ENCODE data around the gene CARD11.

- TF ChIP-seq POLR2A (IDR thresholded peaks at IDR 0.05) (peak in 1 of 2 donors; percentile 67), CTCF (IDR thresholded peaks at IDR 0.05) (peak in 1 of 12 donors; percentile 12)
These were observed 180.1 kb downstream of the CARD11 start for GRCh38 chr7:2863461-2864066.

Measured in heart left ventricle (tissue), 13 donors.